ENCODE results near the gene TSC22D2.

The TSC22D2 gene

DNA sequence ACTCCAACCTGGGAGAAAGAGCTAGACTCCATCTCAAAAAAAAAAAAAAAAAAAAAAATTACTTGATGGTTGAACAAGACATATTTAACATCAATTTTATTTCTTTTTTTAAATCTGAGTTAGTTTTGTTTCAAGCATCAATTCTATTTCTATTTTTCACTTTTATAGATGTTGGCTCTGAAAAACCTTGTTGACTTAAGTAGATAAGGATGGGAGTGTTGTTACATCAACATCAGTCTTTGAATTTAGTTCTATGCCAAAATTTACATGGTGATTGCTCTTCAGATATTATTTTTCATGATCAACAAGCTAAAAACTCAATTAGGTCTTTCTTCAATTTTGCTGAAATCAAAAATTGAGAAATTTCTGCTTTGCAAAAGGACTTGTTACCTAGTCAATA, 71.3 kb downstream of the TSC22D2 start:
- Histone ChIP-seq H3K4me1 (ENCODE audit: control insufficient read depth, insufficient read depth, low read length) (no peaks in the 10 kb centered on the region), H3K36me3 (ENCODE audit: control insufficient read depth, insufficient read depth, low read length) (no peaks in the 10 kb centered on the region)

DNA sequence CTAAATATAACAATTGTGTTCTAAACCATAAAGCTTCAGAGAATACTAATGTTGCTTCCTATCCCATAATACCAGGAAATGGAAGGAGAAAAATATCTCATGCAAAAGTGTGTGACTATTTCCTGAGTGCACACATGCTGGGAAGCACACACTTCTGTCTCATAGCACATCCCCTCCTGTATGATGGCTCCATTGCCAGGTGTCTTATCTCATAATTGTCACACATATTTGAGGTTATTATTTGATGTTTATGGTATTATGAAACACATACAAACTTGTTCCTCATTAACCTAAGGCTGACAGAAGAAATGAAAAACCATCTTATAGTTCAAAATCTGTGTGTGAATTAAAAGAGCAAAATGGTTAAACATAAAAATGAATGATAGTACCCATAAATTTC, 72.8 kb downstream of the TSC22D2 start:
- Histone ChIP-seq H3K27me3 (ENCODE audit: control insufficient read depth, insufficient read depth, low read length, poor library complexity, severe bottlenecking) (no peaks in the 10 kb centered on the region), H3K4me3 (ENCODE audit: insufficient read depth, low read depth, low read length) (no peak overlapping the region), H3K36me3 (ENCODE audit: control insufficient read depth, insufficient read depth, low read length) (no peaks in the 10 kb centered on the region), H3K9me3 (ENCODE audit: control insufficient read depth, low read length) (no peaks in the 10 kb centered on the region), H3K4me1 (ENCODE audit: control insufficient read depth, insufficient read depth, low read length) (no peaks in the 10 kb centered on the region), H3K27ac (ENCODE audit: insufficient read depth, low read depth, low read length, poor library complexity, severe bottlenecking) (no peak overlapping the region)

More for the DNA sequence above, 71.3 kb downstream of the TSC22D2 start:
- Histone ChIP-seq H3K27me3 (ENCODE audit: control insufficient read depth, insufficient read depth, low read length, poor library complexity, severe bottlenecking) (no peaks in the 10 kb centered on the region), H3K27ac (ENCODE audit: insufficient read depth, low read depth, low read length, poor library complexity, severe bottlenecking) (no peak overlapping the region), H3K9me3 (ENCODE audit: control insufficient read depth, low read length) (no peaks in the 10 kb centered on the region), H3K4me3 (ENCODE audit: insufficient read depth, low read depth, low read length) (no peak overlapping the region)

DNA sequence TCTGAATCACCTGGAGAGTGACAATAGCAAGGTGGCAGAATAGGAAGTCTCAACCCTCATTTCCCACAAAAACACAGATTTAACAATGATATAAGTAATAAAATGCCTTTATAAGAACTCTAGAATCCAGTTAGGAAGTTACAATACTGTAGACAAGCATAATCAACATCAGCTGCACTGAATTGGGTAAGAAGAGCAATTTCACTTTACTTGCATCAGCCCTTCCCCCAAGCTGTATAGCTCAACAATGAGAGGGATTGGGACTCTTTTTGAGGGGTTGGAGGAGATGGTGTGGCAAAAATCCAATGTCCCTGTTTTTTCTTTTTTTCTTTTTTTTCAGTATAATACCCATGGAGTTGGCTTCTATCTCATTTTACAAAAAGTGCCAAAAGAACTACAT, 75.1 kb downstream of the TSC22D2 start:
- Histone ChIP-seq H3K27ac (ENCODE audit: insufficient read depth, low read depth, low read length, poor library complexity, severe bottlenecking) (no peak overlapping the region), H3K9me3 (ENCODE audit: control insufficient read depth, low read length) (peaks cover 3% of the 10 kb centered on the region), H3K27me3 (ENCODE audit: control insufficient read depth, insufficient read depth, low read length, poor library complexity, severe bottlenecking) (no peaks in the 10 kb centered on the region)

DNA sequence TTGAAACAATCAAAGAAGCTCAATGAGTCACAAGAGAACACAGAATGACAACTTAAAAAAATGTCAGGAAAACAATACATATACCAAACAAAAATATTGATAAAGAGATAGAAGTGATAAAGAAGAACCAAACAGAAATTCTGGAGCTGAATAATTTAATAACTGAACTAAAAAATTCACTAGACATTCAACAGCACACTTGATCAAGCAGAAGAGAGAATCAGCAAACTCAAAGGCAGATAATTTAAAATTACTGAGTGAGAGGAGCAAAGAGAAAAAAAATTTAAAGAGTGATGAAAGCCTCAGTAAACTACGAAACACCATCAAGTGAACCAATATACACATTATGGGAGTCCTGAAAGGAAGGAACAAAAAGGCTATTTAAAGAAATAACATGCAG, 76.3 kb downstream of the TSC22D2 start:
- Histone ChIP-seq H3K27me3 (ENCODE audit: control insufficient read depth, insufficient read depth, low read length, poor library complexity, severe bottlenecking) (no peaks in the 10 kb centered on the region), H3K27ac (ENCODE audit: insufficient read depth, low read depth, low read length, poor library complexity, severe bottlenecking) (no peak overlapping the region), H3K4me1 (ENCODE audit: control insufficient read depth, insufficient read depth, low read length) (no peaks in the 10 kb centered on the region), H3K9me3 (ENCODE audit: control insufficient read depth, low read length) (peaks cover 3% of the 10 kb centered on the region), H3K4me3 (ENCODE audit: insufficient read depth, low read depth, low read length) (no peak overlapping the region), H3K36me3 (ENCODE audit: control insufficient read depth, insufficient read depth, low read length) (no peaks in the 10 kb centered on the region)
- WGBS, 2 experiments: 100% methylated on average over 1 of the region's 1 CpG; no CpG with 5 or more reads in 1 of the 2 experiments

More for the DNA sequence above, 75.1 kb downstream of the TSC22D2 start:
- H3K4me3 ChIP-seq (ENCODE audit: insufficient read depth, low read depth, low read length): no peak overlapping the region
- no peaks in the 10 kb centered on the region for H3K4me1 ChIP-seq (ENCODE audit: control insufficient read depth, insufficient read depth, low read length)
- H3K36me3 ChIP-seq (ENCODE audit: control insufficient read depth, insufficient read depth, low read length): no peaks in the 10 kb centered on the region

- WGBS, 2 experiments: 89 to 100% methylated on average over 2 of the region's 2 CpGs
- H3K4me1 ChIP-seq (ENCODE audit: control insufficient read depth, insufficient read depth, low read length): no peaks in the 10 kb centered on the region
- H3K4me3 ChIP-seq (ENCODE audit: insufficient read depth, low read depth, low read length): no peak overlapping the region
Measured at GRCh38 chr3:150488867-150489266, 80.8 kb downstream of the TSC22D2 start.

GRCh38 chr3:150490277-150490986, 82.3 kb downstream of the TSC22D2 start:
- no peaks in the 10 kb centered on the region for H3K4me1 ChIP-seq (ENCODE audit: control insufficient read depth, insufficient read depth, low read length)
- H3K27ac ChIP-seq (ENCODE audit: insufficient read depth, low read depth, low read length, poor library complexity, severe bottlenecking): no peak overlapping the region
- no peaks in the 10 kb centered on the region for H3K36me3 ChIP-seq (ENCODE audit: control insufficient read depth, insufficient read depth, low read length)
- no peaks in the 10 kb centered on the region for H3K27me3 ChIP-seq (ENCODE audit: control insufficient read depth, insufficient read depth, low read length, poor library complexity, severe bottlenecking)
- H3K4me3 ChIP-seq (ENCODE audit: insufficient read depth, low read depth, low read length): no peak overlapping the region
- peaks cover 3% of the 10 kb centered on the region for H3K9me3 ChIP-seq (ENCODE audit: control insufficient read depth, low read length)
- WGBS, 2 experiments: 93 to 94% methylated on average over 2 of the region's 2 CpGs

More at GRCh38 chr3:150488867-150489266, 80.8 kb downstream of the TSC22D2 start:
- no peaks in the 10 kb centered on the region for H3K36me3 ChIP-seq (ENCODE audit: control insufficient read depth, insufficient read depth, low read length)
- peaks cover 3% of the 10 kb centered on the region for H3K9me3 ChIP-seq (ENCODE audit: control insufficient read depth, low read length)
- H3K27me3 ChIP-seq (ENCODE audit: control insufficient read depth, insufficient read depth, low read length, poor library complexity, severe bottlenecking): no peaks in the 10 kb centered on the region
- H3K27ac ChIP-seq (ENCODE audit: insufficient read depth, low read depth, low read length, poor library complexity, severe bottlenecking): no peak overlapping the region

DNA sequence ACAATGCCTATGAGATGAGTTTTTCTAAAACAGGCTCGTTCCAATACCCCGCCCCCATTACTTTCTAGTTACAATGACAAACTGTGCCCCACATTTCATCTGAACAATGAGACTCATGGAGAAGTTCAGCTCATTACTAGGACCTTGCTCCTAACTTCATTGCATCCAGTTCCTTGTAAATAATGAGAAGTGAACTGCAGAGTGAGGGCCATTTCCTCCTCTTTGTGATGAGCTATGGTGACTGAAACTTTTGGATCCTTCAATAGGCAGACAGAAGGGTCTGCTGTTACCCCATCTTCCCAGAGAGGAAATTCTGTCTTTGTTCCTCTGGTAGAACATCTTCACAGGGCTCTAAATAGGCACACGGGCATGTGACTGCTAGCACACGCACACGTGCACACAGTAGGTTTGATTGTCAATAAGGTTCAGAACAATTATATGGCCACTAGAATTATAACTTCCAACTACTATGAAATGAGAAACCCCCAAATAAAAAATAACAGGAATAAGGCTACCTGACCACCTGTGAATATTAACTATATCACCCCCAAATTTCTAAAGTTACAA, 86.4 kb downstream of the TSC22D2 start:
- Histone ChIP-seq H3K27ac (ENCODE audit: insufficient read depth, low read depth, low read length, poor library complexity, severe bottlenecking) (no peak overlapping the region), H3K4me1 (ENCODE audit: control insufficient read depth, insufficient read depth, low read length) (no peaks in the 10 kb centered on the region), H3K27me3 (ENCODE audit: control insufficient read depth, insufficient read depth, low read length, poor library complexity, severe bottlenecking) (no peaks in the 10 kb centered on the region), H3K36me3 (ENCODE audit: control insufficient read depth, insufficient read depth, low read length) (no peaks in the 10 kb centered on the region), H3K9me3 (ENCODE audit: control insufficient read depth, low read length) (no peaks in the 10 kb centered on the region), H3K4me3 (ENCODE audit: insufficient read depth, low read depth, low read length) (no peak overlapping the region)
- 96 to 97% methylated on average over 5 of the region's 5 CpGs for WGBS, 2 experiments

DNA sequence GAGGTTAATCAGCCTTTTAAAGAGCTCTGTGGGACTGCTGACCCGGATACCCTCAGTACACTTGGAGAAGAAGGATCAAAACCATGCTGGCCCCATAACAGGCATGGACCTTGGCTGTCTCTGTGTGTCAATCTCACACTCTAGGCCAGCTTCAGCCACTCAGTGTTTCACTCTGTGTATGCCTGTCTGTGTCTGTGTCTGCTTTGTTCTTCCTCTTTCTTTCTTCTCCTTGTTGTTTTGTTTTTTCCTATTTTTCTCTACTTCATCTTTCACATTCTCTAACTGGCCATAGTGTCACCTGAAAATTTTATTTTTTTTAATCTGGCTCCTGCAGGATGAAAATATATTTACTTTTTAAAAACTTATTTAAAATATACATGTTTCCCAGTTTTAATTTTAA, 87.1 kb downstream of the TSC22D2 start:
- H3K27ac ChIP-seq (ENCODE audit: insufficient read depth, low read depth, low read length, poor library complexity, severe bottlenecking): no peak overlapping the region
- H3K27me3 ChIP-seq (ENCODE audit: control insufficient read depth, insufficient read depth, low read length, poor library complexity, severe bottlenecking): no peaks in the 10 kb centered on the region
- H3K4me1 ChIP-seq (ENCODE audit: control insufficient read depth, insufficient read depth, low read length): no peaks in the 10 kb centered on the region
- 65 to 66% methylated on average over 1 of the region's 1 CpG for WGBS, 2 experiments
- no peaks in the 10 kb centered on the region for H3K36me3 ChIP-seq (ENCODE audit: control insufficient read depth, insufficient read depth, low read length)
- H3K9me3 ChIP-seq (ENCODE audit: control insufficient read depth, low read length): no peaks in the 10 kb centered on the region
- no peak overlapping the region for H3K4me3 ChIP-seq (ENCODE audit: insufficient read depth, low read depth, low read length)

- H3K9me3 ChIP-seq (ENCODE audit: control insufficient read depth, low read length): no peaks in the 10 kb centered on the region
- WGBS, 2 experiments: 4 to 7% methylated on average over 2 of the region's 2 CpGs
Measured at GRCh38 chr3:150495563-150496168, 87.6 kb downstream of the TSC22D2 start.

DNA sequence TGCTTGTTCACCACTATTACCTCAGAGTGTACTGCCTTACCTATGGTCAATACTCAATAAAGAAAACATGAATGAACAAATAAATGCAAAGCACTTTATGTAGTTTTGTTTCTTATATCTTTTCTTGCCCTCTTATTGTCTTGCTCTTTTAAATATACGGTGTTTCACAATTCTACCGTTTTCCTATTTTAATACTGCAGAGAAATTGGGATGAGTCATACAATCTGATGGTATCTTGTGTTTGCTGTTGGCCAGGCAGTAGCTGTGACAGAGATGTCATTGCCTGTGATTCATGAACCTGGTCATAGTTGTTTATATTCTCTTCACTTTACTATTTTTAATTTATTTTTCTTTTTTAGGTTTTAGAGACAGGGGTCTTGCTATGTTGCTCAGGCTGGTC, 89.9 kb downstream of the TSC22D2 start:
- no peak overlapping the region for H3K27ac ChIP-seq (ENCODE audit: insufficient read depth, low read depth, low read length, poor library complexity, severe bottlenecking)
- WGBS, 2 experiments: 91% methylated on average over 2 of the region's 2 CpGs; no CpG with 5 or more reads in 1 of the 2 experiments

More at GRCh38 chr3:150495563-150496168, 87.6 kb downstream of the TSC22D2 start:
- Histone ChIP-seq H3K27me3 (ENCODE audit: control insufficient read depth, insufficient read depth, low read length, poor library complexity, severe bottlenecking) (no peaks in the 10 kb centered on the region), H3K36me3 (ENCODE audit: control insufficient read depth, insufficient read depth, low read length) (no peaks in the 10 kb centered on the region), H3K4me1 (ENCODE audit: control insufficient read depth, insufficient read depth, low read length) (no peaks in the 10 kb centered on the region), H3K27ac (ENCODE audit: insufficient read depth, low read depth, low read length, poor library complexity, severe bottlenecking) (no peak overlapping the region), H3K4me3 (ENCODE audit: insufficient read depth, low read depth, low read length) (no peak overlapping the region)

More for the DNA sequence above, 89.9 kb downstream of the TSC22D2 start:
- Histone ChIP-seq H3K36me3 (ENCODE audit: control insufficient read depth, insufficient read depth, low read length) (no peaks in the 10 kb centered on the region), H3K9me3 (ENCODE audit: control insufficient read depth, low read length) (no peaks in the 10 kb centered on the region), H3K4me1 (ENCODE audit: control insufficient read depth, insufficient read depth, low read length) (no peaks in the 10 kb centered on the region), H3K27me3 (ENCODE audit: control insufficient read depth, insufficient read depth, low read length, poor library complexity, severe bottlenecking) (no peaks in the 10 kb centered on the region), H3K4me3 (ENCODE audit: insufficient read depth, low read depth, low read length) (no peak overlapping the region)

Data from ectodermal cell (in vitro differentiated cells).